Ascending aorta (tissue), 2 donors: Measurements from ENCODE around the gene GUCY2F. TPM values are rescaled to one million over a fixed set of nuclear protein-coding genes. Genes with fewer than 3 reads are reported as not detected.

Experiments
- DNase-seq, 2 donors: peaks; one replicate each; pipeline ENCODE4 v3.0.0-alpha.2; 2019; ENCODE audit warnings: low spot score in 2 of 2
- H3K27ac ChIP-seq, 2 donors: fragments of 200-600 bp; sonication (generic); one replicate each; pipeline ENCODE4 v1.5.1; 2016 to 2017; ENCODE audit warnings: mild to moderate bottlenecking in 1 of 2
- H3K27me3 ChIP-seq: fragments of 200-600 bp; sonication (generic); one replicate; pipeline ENCODE4 v1.5.1; 2017
- H3K36me3 ChIP-seq, 2 donors: fragments of 200-600 bp; sonication (generic); one replicate each; pipeline ENCODE4 v1.5.1; 2016
- H3K4me1 ChIP-seq, 2 donors: fragments of 200-600 bp; sonication (generic); one replicate each; pipeline ENCODE4 v1.5.1; 2016 to 2017; ENCODE audit warnings: mild to moderate bottlenecking in 1 of 2
- H3K4me3 ChIP-seq, 2 donors: fragments of 200-600 bp; sonication (generic); one replicate each; pipeline ENCODE4 v1.5.1; 2016 to 2017; ENCODE audit warnings: mild to moderate bottlenecking in 1 of 2
- H3K9me3 ChIP-seq, 2 donors: fragments of 200-600 bp; sonication (generic); one replicate each; pipeline ENCODE4 v1.5.1; 2016
- intact Hi-C: fragments of 100-400 bp; cut with DNase I; formaldehyde crosslinking; loops from one replicate; pipeline ENCODE4 v1.15.1; 2023
- total RNA-seq: library from RNA; depleted of rRNA; stranded (reverse); fragments of >200 nt; gene quantifications from one replicate; pipeline ENCODE4 v1.1.0, GENCODE V29; 2016
- TF ChIP-seq, protein P1 (sequence below), 3 experiments: fragments of 200-600 bp in 2 of 3; fragments of 450-650 bp in 1 of 3; sonication (generic) in 2 of 3; IDR thresholded peaks; one replicate each; pipeline ENCODE4 v1.5.1; 2016 to 2019; ENCODE audit warnings: antibody characterized with exemption in 3 of 3, mild to moderate bottlenecking in 1 of 3, moderate library complexity in 1 of 3

The GUCY2F gene
- total RNA-seq, 1 donor from 2014 or later, result not detected

DNA sequence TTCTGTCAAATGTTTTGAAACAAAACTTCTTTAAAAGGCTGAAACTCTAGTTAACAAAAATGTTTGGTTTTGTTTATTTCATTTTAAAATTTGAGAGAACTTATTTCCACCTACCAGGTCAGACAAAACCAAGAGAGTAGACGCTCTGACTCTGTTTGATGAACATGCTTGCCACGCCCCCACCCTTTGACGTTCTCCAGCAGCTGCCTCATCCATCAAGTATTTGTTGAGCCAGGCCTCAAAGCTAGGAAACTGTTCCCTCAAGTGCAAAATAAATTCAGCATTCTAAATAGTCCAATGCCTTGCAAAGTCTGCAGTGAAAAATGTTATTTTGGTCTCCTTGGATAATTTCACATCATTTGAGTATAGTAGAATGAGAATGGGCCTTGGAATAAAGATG is 121.6 kb downstream of the GUCY2F start:
- Histone ChIP-seq H3K4me3 (no peak overlapping the region), H3K4me1 (no peaks in the 10 kb centered on the region), H3K27ac (no peak overlapping the region), H3K9me3 (no peaks in the 10 kb centered on the region), H3K36me3 (no peaks in the 10 kb centered on the region), H3K27me3 (no peaks in the 10 kb centered on the region)
- DNase-seq, result no peak
- TF ChIP-seq, protein P1, sequence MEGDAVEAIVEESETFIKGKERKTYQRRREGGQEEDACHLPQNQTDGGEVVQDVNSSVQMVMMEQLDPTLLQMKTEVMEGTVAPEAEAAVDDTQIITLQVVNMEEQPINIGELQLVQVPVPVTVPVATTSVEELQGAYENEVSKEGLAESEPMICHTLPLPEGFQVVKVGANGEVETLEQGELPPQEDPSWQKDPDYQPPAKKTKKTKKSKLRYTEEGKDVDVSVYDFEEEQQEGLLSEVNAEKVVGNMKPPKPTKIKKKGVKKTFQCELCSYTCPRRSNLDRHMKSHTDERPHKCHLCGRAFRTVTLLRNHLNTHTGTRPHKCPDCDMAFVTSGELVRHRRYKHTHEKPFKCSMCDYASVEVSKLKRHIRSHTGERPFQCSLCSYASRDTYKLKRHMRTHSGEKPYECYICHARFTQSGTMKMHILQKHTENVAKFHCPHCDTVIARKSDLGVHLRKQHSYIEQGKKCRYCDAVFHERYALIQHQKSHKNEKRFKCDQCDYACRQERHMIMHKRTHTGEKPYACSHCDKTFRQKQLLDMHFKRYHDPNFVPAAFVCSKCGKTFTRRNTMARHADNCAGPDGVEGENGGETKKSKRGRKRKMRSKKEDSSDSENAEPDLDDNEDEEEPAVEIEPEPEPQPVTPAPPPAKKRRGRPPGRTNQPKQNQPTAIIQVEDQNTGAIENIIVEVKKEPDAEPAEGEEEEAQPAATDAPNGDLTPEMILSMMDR (IDR thresholded peaks at IDR 0.05), result no peak
- intact Hi-C loops, result no loop called here

DNA sequence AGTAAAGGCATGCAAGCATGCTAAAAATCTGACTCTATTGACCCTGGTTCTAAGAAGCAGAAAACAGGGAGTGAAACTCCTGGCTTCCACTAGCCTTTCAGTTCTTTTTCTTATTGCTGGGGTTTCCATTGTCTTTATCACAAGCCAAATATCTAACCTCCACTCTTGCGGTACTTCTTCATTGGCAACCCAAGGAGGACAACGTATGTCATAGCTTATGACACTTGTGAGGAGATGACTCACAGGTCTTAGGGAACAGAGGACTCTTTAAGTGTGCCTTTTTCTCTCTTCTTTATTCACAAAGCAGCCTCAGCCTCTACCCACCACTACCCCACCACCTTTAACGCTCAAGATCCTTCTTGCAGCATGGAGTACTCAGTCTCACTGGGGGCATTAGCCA is 124.2 kb downstream of the GUCY2F start:
- Histone ChIP-seq H3K4me3 (no peak overlapping the region), H3K36me3 (no peaks in the 10 kb centered on the region), H3K27me3 (no peaks in the 10 kb centered on the region), H3K27ac (no peak overlapping the region), H3K9me3 (no peaks in the 10 kb centered on the region), H3K4me1 (no peaks in the 10 kb centered on the region)
- intact Hi-C loops, result no loop called here
- TF ChIP-seq, protein P1 (IDR thresholded peaks at IDR 0.05), result no peak
- DNase-seq, result no peak

DNA sequence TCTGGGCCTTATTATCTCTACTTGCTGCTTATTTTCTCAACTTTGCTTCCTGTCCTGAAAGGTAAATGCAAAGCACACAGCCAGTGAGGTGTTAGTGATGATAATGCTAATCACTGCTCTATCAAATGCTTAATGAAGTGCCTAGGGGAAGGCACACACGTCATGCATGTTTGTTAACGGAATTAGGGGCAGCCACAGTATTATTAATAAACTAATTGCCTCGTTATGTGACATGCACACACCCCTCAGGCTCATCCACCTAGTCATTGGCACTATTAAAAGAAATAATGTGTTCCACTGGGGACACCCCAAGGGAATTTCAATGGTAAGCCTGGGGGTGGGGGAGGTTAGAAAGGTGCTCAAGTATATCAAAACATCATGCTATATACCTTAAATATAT is 125.2 kb downstream of the GUCY2F start:
- Histone ChIP-seq H3K9me3 (no peaks in the 10 kb centered on the region), H3K4me3 (no peak overlapping the region), H3K27me3 (no peaks in the 10 kb centered on the region), H3K36me3 (no peaks in the 10 kb centered on the region), H3K27ac (no peak overlapping the region), H3K4me1 (no peaks in the 10 kb centered on the region)
- DNase-seq, result no peak
- intact Hi-C loops, result no loop called here
- TF ChIP-seq, protein P1 (IDR thresholded peaks at IDR 0.05), result no peak

DNA sequence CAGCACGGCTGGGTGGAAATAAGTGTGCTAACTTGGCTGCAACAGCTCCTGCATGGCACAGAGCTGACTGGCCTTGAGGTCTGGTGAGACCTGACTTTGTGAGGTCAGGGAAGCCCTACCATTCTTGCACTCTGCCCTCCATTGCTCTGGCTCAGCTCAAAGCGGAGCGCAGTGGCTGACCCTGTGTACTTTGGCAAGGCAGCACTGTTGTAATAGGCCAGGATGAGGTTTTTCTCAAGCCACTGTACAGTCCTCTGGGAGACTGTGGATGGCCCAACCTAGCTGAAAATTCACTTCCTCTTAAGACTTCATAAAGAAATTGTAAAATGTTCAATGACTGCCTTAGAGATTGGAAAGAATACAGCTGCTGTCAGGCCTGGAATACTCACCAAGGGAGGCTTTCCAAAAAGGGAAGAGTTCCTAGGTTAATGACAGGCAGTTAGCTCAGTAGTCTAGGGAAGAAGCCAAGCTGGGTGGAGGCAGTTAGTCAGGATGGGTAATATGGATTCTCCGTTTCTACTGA is 129.8 kb downstream of the GUCY2F start:
- Histone ChIP-seq H3K27me3 (no peaks in the 10 kb centered on the region), H3K36me3 (no peaks in the 10 kb centered on the region), H3K9me3 (no peaks in the 10 kb centered on the region), H3K4me1 (no peaks in the 10 kb centered on the region), H3K27ac (no peak overlapping the region), H3K4me3 (no peak overlapping the region)
- no peak for DNase-seq
- intact Hi-C loops, result no loop called here
- TF ChIP-seq, protein P1 (IDR thresholded peaks at IDR 0.05), result no peak

DNA sequence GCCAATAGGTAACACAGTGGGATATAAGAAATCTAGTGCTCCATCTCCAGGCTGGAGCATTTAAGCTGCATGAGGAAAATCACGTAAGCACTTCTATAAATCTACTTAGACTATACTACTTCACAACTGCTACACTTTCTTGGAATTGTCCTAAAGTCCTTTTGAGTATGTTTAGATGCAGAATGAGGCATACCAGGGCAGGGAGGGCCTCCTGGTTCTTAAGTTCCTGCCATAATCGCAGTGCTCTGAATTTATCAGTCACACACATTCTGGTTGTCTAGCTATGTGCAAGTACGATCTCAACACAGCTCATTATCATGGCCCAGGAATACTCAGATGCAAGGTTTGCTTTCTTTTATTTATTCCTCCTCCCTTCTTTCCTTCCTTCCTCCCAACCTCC is 130.3 kb downstream of the GUCY2F start:
- H3K27me3 ChIP-seq, result no peaks in the 10 kb centered on the region
- intact Hi-C loops, result no loop called here
- H3K4me3 ChIP-seq, result no peak overlapping the region
- no peaks in the 10 kb centered on the region for H3K36me3 ChIP-seq
- no peak for DNase-seq
- no peaks in the 10 kb centered on the region for H3K9me3 ChIP-seq
- H3K27ac ChIP-seq, result no peak overlapping the region
- no peaks in the 10 kb centered on the region for H3K4me1 ChIP-seq
- TF ChIP-seq, protein P1 (IDR thresholded peaks at IDR 0.05), result no peak

DNA sequence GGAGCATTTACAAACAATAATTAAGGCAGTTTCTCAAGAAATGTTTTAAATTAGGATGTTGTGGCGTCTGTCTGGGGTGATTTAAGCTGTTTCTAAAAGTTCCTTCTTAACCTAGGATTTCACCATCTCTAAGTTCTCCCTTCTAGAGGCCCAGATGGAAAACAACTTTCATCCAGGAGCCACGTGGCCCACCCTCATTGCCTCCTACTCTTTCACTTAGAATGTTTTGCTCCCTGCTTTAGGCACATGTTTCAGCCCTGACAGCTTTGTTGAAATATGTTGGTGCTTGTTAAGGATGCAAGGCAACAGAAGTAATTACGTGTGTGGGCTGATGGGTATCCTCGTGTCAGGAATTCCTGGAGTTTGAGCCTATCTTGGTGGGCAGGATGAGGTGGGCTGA is 131.3 kb downstream of the GUCY2F start:
- Histone ChIP-seq H3K27ac (no peak overlapping the region), H3K36me3 (no peaks in the 10 kb centered on the region), H3K27me3 (no peaks in the 10 kb centered on the region), H3K9me3 (no peaks in the 10 kb centered on the region), H3K4me3 (no peak overlapping the region), H3K4me1 (no peaks in the 10 kb centered on the region)
- TF ChIP-seq, protein P1 (IDR thresholded peaks at IDR 0.05), result no peak
- intact Hi-C loops, result no loop called here
- DNase-seq, result no peak
